ENCODE measurements around the gene TAF5L.

GRCh38 chr1:229664133-229664689 lies 38.3 kb upstream of the TAF5L start:
- TF ChIP-seq ZNF235 (CRISPR knock-in tag; IDR thresholded peaks at IDR 0.05; ENCODE audit: borderline replicate concordance) (no peak), ELK4 (CRISPR knock-in tag; IDR thresholded peaks at IDR 0.05; ENCODE audit: borderline replicate concordance) (no peak), CTCF (CRISPR knock-in tag; IDR thresholded peaks at IDR 0.05) (no peak), ARHGAP35 (CRISPR knock-in tag; IDR thresholded peaks at IDR 0.05; ENCODE audit: borderline replicate concordance) (no peak), CEBPB (IDR thresholded peaks at IDR 0.05; ENCODE audit: borderline replicate concordance, low read depth, low read length) (no peak), ZMYM4 (CRISPR knock-in tag; IDR thresholded peaks at IDR 0.05) (no peak), CHCHD3 (CRISPR knock-in tag; IDR thresholded peaks at IDR 0.05) (no peak), PHF20 (CRISPR knock-in tag; IDR thresholded peaks at IDR 0.05) (no peak), ZNF501 (CRISPR knock-in tag; IDR thresholded peaks at IDR 0.05) (no peak), SETDB1 (CRISPR knock-in tag; IDR thresholded peaks at IDR 0.05; ENCODE audit: borderline replicate concordance) (no peak), ZNF776 (CRISPR knock-in tag; IDR thresholded peaks at IDR 0.05) (no peak), ZNF142 (CRISPR knock-in tag; IDR thresholded peaks at IDR 0.05) (no peak), MTA3 (CRISPR knock-in tag; IDR thresholded peaks at IDR 0.05) (no peak)
